Neural progenitor cell (in vitro differentiated cells): ENCODE results near the gene HTR2B.

Experiments used
- EZH2 ChIP-seq: fragments of 200-600 bp; sonication (generic); IDR thresholded peaks from 2 replicates; pipeline ENCODE4 v1.6.1; 2017; ENCODE audit warnings: antibody characterized with exemption, mild to moderate bottlenecking, moderate library complexity
- TF ChIP-seq, protein P1 (sequence below): fragments of 200-600 bp; sonication (generic); IDR thresholded peaks from 2 replicates; pipeline ENCODE4 v1.5.1; 2017; ENCODE audit warnings: antibody characterized with exemption, mild to moderate bottlenecking

- TF ChIP-seq, protein P1, sequence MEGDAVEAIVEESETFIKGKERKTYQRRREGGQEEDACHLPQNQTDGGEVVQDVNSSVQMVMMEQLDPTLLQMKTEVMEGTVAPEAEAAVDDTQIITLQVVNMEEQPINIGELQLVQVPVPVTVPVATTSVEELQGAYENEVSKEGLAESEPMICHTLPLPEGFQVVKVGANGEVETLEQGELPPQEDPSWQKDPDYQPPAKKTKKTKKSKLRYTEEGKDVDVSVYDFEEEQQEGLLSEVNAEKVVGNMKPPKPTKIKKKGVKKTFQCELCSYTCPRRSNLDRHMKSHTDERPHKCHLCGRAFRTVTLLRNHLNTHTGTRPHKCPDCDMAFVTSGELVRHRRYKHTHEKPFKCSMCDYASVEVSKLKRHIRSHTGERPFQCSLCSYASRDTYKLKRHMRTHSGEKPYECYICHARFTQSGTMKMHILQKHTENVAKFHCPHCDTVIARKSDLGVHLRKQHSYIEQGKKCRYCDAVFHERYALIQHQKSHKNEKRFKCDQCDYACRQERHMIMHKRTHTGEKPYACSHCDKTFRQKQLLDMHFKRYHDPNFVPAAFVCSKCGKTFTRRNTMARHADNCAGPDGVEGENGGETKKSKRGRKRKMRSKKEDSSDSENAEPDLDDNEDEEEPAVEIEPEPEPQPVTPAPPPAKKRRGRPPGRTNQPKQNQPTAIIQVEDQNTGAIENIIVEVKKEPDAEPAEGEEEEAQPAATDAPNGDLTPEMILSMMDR: no peak
- no peak for TF ChIP-seq EZH2
These were observed 47.2 kb upstream of the HTR2B start for GRCh38 chr2:231172025-231172424.
